ENCODE results near the gene BCL7C. TPM values are rescaled to one million over a fixed set of nuclear protein-coding genes. Genes with fewer than 3 reads are reported as not detected.

BCL7C gene
- total RNA-seq, 2 donors from 2014 or later, result 64.7 to 67.6 TPM

DNA sequence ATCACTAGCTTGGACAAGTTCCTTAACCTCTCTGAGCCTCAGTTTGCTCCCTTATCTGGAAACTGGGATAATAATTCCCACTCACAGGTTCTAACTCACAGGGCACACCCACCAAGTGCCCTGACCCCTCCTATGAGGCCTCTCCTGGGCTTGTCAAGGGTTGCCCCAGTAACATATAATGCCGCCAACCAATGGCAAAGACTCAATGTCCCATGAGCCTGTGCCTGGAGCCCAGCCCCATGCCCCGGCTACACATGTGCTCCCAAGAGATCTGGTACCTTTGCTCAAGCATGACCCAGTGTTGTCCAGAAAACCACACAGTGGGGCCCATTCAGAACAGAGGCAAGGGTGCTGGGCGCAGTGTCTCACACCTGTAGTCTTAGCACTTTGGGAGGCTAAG, 21.0 kb upstream of the BCL7C start:
- H3K4me3 Mint-ChIP-seq, result no peak overlapping the region
- TF ChIP-seq, protein P1, sequence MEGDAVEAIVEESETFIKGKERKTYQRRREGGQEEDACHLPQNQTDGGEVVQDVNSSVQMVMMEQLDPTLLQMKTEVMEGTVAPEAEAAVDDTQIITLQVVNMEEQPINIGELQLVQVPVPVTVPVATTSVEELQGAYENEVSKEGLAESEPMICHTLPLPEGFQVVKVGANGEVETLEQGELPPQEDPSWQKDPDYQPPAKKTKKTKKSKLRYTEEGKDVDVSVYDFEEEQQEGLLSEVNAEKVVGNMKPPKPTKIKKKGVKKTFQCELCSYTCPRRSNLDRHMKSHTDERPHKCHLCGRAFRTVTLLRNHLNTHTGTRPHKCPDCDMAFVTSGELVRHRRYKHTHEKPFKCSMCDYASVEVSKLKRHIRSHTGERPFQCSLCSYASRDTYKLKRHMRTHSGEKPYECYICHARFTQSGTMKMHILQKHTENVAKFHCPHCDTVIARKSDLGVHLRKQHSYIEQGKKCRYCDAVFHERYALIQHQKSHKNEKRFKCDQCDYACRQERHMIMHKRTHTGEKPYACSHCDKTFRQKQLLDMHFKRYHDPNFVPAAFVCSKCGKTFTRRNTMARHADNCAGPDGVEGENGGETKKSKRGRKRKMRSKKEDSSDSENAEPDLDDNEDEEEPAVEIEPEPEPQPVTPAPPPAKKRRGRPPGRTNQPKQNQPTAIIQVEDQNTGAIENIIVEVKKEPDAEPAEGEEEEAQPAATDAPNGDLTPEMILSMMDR (conservative IDR thresholded peaks at IDR 0.05), result no peak
- H3K27me3 Mint-ChIP-seq (ENCODE audit: insufficient read depth), result no peaks in the 10 kb centered on the region
- H3K9ac ChIP-seq (ENCODE audit: extremely low read depth, low read length, poor library complexity, severe bottlenecking), result no peak overlapping the region
- H3K9me3 Mint-ChIP-seq, result no peaks in the 10 kb centered on the region
- peaks cover 10% of the 10 kb centered on the region for H3K4me1 Mint-ChIP-seq
- H3K27ac ChIP-seq (ENCODE audit: low read depth, low read length), result no peak overlapping the region
- no peaks in the 10 kb centered on the region for H3K27me3 ChIP-seq (ENCODE audit: control insufficient read depth, insufficient read depth, low read length, poor library complexity, severe bottlenecking)
- DNase-seq, result no peak
- H3K9me3 ChIP-seq (ENCODE audit: control insufficient read depth, low read length), result no peaks in the 10 kb centered on the region
- 91 to 95% methylated on average over 3 of the region's 3 CpGs for WGBS, 2 experiments (ENCODE audit: insufficient coverage in 1 of 2, insufficient read length in 1 of 2)
- peaks cover 12% of the 10 kb centered on the region for H3K4me1 ChIP-seq (ENCODE audit: control insufficient read depth, insufficient read depth, low read length)
- no peaks in the 10 kb centered on the region for H3K36me3 ChIP-seq (ENCODE audit: control insufficient read depth, insufficient read depth, low read length)
- H3K4me3 ChIP-seq (ENCODE audit: low read length), result no peak overlapping the region
- no peak overlapping the region for H3K27ac Mint-ChIP-seq
- no peaks in the 10 kb centered on the region for H3K36me3 Mint-ChIP-seq (ENCODE audit: low read depth)

DNA sequence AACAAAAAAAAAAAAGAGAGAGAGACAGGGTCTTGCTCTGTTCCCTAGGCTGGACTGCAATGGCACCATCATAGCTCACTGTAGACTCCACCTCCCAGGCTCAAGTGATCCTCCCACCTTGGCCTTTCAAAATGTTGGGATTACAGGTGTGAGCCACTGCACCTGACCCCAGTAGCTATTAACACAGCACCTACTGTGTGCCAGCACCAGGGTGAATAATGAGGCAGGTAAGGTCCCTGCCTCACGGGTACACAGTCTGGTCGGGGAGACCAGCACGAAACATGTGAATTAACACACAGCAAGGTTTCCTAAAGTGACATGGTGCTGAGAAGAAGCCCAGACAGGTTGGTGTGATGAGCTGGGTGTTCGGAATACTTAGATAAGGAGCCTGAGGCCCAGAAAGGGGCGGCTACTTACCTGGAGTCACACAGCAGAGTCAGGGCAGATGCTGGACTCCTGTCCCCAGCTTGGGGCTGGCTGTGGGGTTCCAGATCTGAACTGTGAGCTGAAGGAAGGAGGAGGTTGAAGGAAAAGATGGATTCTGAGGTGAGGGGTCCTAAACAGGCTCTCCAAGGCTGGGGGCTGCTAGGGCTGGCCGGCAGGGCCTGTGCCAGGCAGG, 19.0 kb upstream of the BCL7C start:
- peaks cover 12% of the 10 kb centered on the region for H3K4me1 ChIP-seq (ENCODE audit: control insufficient read depth, insufficient read depth, low read length)

DNA sequence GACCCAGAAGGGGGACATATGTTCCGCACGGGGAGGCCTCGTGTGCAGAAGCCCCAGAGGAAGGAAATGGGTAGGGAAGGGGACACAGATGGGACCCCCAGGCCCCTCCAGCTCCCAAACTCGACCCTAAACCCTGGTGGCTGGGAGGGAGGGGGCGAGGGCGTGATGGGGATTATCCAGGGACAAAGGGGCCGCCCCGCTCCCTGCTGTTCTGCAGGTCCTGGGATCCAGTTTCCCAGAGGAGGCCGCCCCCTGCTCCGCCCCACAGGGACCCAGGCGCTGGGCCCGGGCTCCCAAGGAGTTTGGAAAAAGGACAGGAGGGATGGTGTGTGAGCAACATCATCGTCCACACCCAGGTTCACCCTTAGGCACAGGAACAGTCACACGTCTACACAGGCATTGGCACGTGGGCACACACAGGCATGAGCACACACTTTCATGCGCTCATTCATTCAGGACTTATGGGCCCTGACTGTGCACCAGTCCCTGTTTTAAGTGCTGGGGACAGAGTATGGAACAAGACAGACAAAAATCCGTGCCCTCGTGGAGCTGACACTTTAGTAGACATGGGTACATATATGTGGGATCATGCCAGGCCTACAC, 16.7 kb upstream of the BCL7C start:
- Histone ChIP-seq H3K27ac (ENCODE audit: low read depth, low read length) (no peak overlapping the region), H3K9me3 (ENCODE audit: control insufficient read depth, low read length) (no peaks in the 10 kb centered on the region), H3K9ac (ENCODE audit: extremely low read depth, low read length, poor library complexity, severe bottlenecking) (no peak overlapping the region), H3K27me3 (ENCODE audit: control insufficient read depth, insufficient read depth, low read length, poor library complexity, severe bottlenecking) (no peaks in the 10 kb centered on the region), H3K4me3 (ENCODE audit: low read length) (no peak overlapping the region), H3K36me3 (ENCODE audit: control insufficient read depth, insufficient read depth, low read length) (no peaks in the 10 kb centered on the region), H3K4me1 (ENCODE audit: control insufficient read depth, insufficient read depth, low read length) (peaks cover 9% of the 10 kb centered on the region)
- Mint-ChIP-seq H3K4me1 (peaks cover 11% of the 10 kb centered on the region), H3K4me3 (no peak overlapping the region), H3K27ac (no peak overlapping the region), H3K27me3 (ENCODE audit: insufficient read depth) (peaks cover 8% of the 10 kb centered on the region), H3K9me3 (no peaks in the 10 kb centered on the region), H3K36me3 (ENCODE audit: low read depth) (no peaks in the 10 kb centered on the region)
- TF ChIP-seq, protein P1 (conservative IDR thresholded peaks at IDR 0.05), result no peak
- 62 to 74% methylated on average over 9 to 18 of the region's 18 CpGs for WGBS, 2 experiments (ENCODE audit: insufficient coverage in 1 of 2, insufficient read length in 1 of 2)
- peak; percentile 75 for DNase-seq

More for the DNA sequence above, 19.0 kb upstream of the BCL7C start:
- TF ChIP-seq, protein P1 (conservative IDR thresholded peaks at IDR 0.05), result no peak
- WGBS, 2 experiments (ENCODE audit: insufficient coverage in 1 of 2, insufficient read length in 1 of 2), result 92 to 96% methylated on average over 5 to 6 of the region's 6 CpGs
- Mint-ChIP-seq H3K4me3 (no peak overlapping the region), H3K27ac (no peak overlapping the region), H3K4me1 (peaks cover 11% of the 10 kb centered on the region), H3K36me3 (ENCODE audit: low read depth) (no peaks in the 10 kb centered on the region), H3K27me3 (ENCODE audit: insufficient read depth) (peaks cover 4% of the 10 kb centered on the region), H3K9me3 (no peaks in the 10 kb centered on the region)
- no peak overlapping the region for H3K9ac ChIP-seq (ENCODE audit: extremely low read depth, low read length, poor library complexity, severe bottlenecking)
- no peak overlapping the region for H3K27ac ChIP-seq (ENCODE audit: low read depth, low read length)
- no peaks in the 10 kb centered on the region for H3K36me3 ChIP-seq (ENCODE audit: control insufficient read depth, insufficient read depth, low read length)
- DNase-seq, result no peak
- no peak overlapping the region for H3K4me3 ChIP-seq (ENCODE audit: low read length)
- no peaks in the 10 kb centered on the region for H3K9me3 ChIP-seq (ENCODE audit: control insufficient read depth, low read length)
- H3K27me3 ChIP-seq (ENCODE audit: control insufficient read depth, insufficient read depth, low read length, poor library complexity, severe bottlenecking), result no peaks in the 10 kb centered on the region

Data from endodermal cell (in vitro differentiated cells).